AG04449 (cell line): ENCODE measurements around the gene PIK3CG.

Source experiments
- CTCF ChIA-PET: fragments of 350-600 bp; formaldehyde crosslinking; extraction: SDS; loops from one replicate; lab custom pipeline; 2021; ENCODE audit warnings: antibody characterized with exemption; lab: Yijun Ruan, JAX
- POLR2A ChIA-PET: fragments of 400-600, 350-600 bp; formaldehyde crosslinking; extraction: SDS; loops from one replicate; lab custom pipeline; 2020; ENCODE audit warnings: antibody characterized with exemption, inconsistent platforms; lab: Yijun Ruan, JAX
- DNase-seq: peaks from one replicate; pipeline ENCODE4 v3.0.0-alpha.2; 2010; ENCODE audit warnings: low read depth, low spot score
- H3K4me3 ChIP-seq: 2 replicates; pipeline ENCODE4 v1.5.1; 2011; ENCODE audit warnings: low read depth, mild to moderate bottlenecking, control low read depth, low read length
- TF ChIP-seq, protein P1 (sequence below): IDR thresholded peaks from one replicate; pipeline ENCODE4 v1.5.1; 2011; ENCODE audit warnings: mild to moderate bottlenecking, moderate library complexity, low read length, control low read depth, inconsistent platforms; ENCODE audit not compliant: insufficient read depth; ENCODE audit errors: missing control alignments

Gene PIK3CG

GRCh38 chr7:106853250-106853908 lies 11.7 kb upstream of the PIK3CG start:
- ChIA-PET CTCF (no interaction called here), POLR2A (no interaction called here)
- H3K4me3 ChIP-seq, result no peak overlapping the region
- no peak for DNase-seq
- TF ChIP-seq, protein P1, sequence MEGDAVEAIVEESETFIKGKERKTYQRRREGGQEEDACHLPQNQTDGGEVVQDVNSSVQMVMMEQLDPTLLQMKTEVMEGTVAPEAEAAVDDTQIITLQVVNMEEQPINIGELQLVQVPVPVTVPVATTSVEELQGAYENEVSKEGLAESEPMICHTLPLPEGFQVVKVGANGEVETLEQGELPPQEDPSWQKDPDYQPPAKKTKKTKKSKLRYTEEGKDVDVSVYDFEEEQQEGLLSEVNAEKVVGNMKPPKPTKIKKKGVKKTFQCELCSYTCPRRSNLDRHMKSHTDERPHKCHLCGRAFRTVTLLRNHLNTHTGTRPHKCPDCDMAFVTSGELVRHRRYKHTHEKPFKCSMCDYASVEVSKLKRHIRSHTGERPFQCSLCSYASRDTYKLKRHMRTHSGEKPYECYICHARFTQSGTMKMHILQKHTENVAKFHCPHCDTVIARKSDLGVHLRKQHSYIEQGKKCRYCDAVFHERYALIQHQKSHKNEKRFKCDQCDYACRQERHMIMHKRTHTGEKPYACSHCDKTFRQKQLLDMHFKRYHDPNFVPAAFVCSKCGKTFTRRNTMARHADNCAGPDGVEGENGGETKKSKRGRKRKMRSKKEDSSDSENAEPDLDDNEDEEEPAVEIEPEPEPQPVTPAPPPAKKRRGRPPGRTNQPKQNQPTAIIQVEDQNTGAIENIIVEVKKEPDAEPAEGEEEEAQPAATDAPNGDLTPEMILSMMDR, result no peak

DNA sequence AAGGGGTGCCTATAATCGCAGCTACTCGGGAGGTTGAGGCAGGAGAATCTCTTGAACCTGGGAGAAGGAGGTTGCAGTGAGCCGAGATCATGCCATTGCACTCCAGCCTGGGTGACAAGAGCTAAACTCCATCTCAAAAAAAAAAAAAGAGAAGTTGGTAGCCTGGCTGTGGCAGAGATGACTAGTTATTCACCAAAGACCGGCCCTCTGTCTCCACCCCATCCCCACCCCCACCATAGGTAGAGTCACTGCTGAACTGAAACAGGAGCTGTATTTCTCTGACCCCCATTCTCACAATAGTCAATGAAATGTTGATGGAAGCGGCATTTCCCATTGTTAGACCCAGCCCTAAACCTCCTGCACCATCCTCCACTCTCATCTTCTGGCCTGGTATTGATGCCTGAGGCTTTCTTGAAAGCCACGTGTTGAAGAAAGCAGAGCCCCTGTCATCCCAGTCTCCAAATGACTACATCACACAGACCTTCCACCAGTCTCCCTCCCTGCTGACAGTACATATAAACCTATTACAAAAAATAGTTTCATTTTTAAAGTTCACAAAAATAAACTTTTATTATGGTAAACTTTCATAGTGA lies 9.4 kb upstream of the PIK3CG start:
- no peak for DNase-seq
- no peak overlapping the region for H3K4me3 ChIP-seq
- TF ChIP-seq, protein P1, result no peak
- CTCF ChIA-PET, result no interaction called here
- POLR2A ChIA-PET, result no interaction called here

- H3K4me3 ChIP-seq, result no peak overlapping the region
- DNase-seq, result no peak
- ChIA-PET POLR2A (no interaction called here), CTCF (no interaction called here)
- TF ChIP-seq, protein P1, result no peak
These were observed 6.2 kb upstream of the PIK3CG start for GRCh38 chr7:106858618-106859532.

- DNase-seq, result no peak
- CTCF ChIA-PET, result no interaction called here
- TF ChIP-seq, protein P1, result no peak
- H3K4me3 ChIP-seq, result no peak overlapping the region
- POLR2A ChIA-PET, result no interaction called here
These were observed 2.6 kb upstream of the PIK3CG start for GRCh38 chr7:106862317-106863089.

- CTCF ChIA-PET, result interaction anchor here (1.0 kb wide), 1 partner anchor 11 kb away, joined by 3 read pairs; no protein-coding TSS in a partner anchor
- TF ChIP-seq, protein P1, result no peak
- H3K4me3 ChIP-seq, result no peak overlapping the region
These were observed 1.6 kb upstream of the PIK3CG start for GRCh38 chr7:106863274-106863997.

More at GRCh38 chr7:106863274-106863997, 1.6 kb upstream of the PIK3CG start:
- DNase-seq, result no peak
- POLR2A ChIA-PET, result no interaction called here
